ENCODE results near the gene PTPRR.

DNA sequence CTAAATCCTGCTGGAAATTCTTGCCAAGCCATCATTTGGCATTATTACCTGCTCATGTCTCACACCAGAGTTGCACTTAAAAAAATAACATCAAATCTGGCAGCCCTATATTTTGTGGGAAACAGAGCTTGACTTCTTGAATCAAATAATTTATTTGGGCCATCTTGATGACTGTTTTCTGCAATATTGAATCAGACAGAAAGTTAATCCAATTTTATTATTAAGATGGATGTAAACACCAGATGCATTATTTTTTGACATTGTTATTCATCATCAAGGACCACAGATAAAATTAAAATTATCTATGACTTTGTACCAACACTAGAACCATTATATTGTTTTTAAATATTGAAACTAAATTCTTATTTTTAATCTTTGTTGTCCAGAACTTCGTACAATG lies 132.9 kb downstream of the PTPRR start:
- TF ChIP-seq, protein P1, sequence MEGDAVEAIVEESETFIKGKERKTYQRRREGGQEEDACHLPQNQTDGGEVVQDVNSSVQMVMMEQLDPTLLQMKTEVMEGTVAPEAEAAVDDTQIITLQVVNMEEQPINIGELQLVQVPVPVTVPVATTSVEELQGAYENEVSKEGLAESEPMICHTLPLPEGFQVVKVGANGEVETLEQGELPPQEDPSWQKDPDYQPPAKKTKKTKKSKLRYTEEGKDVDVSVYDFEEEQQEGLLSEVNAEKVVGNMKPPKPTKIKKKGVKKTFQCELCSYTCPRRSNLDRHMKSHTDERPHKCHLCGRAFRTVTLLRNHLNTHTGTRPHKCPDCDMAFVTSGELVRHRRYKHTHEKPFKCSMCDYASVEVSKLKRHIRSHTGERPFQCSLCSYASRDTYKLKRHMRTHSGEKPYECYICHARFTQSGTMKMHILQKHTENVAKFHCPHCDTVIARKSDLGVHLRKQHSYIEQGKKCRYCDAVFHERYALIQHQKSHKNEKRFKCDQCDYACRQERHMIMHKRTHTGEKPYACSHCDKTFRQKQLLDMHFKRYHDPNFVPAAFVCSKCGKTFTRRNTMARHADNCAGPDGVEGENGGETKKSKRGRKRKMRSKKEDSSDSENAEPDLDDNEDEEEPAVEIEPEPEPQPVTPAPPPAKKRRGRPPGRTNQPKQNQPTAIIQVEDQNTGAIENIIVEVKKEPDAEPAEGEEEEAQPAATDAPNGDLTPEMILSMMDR (IDR thresholded peaks at IDR 0.05), result no peak
- TF ChIP-seq POLR2A (IDR thresholded peaks at IDR 0.05), result no peak
- no peak for TF ChIP-seq POLR2AphosphoS5 (IDR thresholded peaks at IDR 0.05)

Data from prostate gland (tissue), 2 donors.